DOHH2 (cell line): ENCODE data around the gene ABHD17B.

Experiments
- EZH2phosphoT487 ChIP-seq: fragments of 200-600 bp; sonication (generic); IDR thresholded peaks from 2 replicates; pipeline ENCODE4 v1.6.1; 2017; ENCODE audit warnings: borderline replicate concordance, mild to moderate bottlenecking, antibody characterized with exemption, low read length, moderate library complexity, mixed read lengths
- TF ChIP-seq, protein P1 (sequence below): fragments of 200-600 bp; sonication (generic); IDR thresholded peaks from one replicate; pipeline ENCODE4 v1.5.1; 2014; ENCODE audit warnings: antibody characterized with exemption, mild to moderate bottlenecking, low read depth, low read length; ENCODE audit not compliant: poor library complexity, severe bottlenecking

DNA sequence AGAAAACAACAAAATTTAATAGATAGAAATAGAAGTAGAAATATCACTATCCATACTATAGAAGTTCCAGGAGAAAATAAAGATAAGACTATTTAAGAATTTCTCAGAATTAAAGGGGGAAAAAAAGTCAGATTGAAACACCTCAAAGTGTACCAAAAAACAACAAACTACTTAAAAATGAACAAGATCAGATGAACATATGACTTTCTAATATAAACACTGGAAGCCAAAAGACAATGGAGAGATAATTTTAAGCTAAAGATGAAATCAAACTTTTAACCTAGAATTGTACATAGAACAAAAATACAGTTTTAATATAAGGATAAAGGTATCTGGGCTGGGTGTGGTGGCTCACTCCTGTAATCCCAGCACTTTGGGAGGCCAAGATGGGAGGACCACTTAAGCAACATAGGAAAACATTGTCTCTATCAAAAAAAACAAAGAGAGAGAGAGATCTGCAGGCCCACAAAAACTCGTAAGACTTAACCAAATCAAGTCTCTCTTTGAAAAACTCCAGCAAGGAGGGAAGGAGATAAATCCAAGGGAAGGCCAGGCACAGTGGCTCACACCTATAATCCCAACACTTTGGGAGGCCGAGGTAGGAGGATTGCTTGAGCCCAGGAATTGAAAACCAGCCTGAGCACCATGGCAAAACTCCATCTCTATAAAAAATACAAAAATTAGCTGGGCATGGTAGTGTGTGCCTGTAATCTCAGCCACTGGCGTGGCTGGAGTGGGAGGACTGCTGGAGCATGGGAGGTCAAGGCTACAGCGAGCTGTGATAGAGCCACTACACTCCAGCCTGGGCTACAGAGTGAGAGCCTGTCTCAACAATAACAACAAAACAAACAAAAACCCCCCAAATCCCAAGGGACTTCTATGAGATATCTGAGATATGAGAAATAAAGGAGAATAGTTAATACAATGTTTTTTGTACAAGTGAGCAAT, 32.4 kb downstream of the ABHD17B start:
- TF ChIP-seq, protein P1, sequence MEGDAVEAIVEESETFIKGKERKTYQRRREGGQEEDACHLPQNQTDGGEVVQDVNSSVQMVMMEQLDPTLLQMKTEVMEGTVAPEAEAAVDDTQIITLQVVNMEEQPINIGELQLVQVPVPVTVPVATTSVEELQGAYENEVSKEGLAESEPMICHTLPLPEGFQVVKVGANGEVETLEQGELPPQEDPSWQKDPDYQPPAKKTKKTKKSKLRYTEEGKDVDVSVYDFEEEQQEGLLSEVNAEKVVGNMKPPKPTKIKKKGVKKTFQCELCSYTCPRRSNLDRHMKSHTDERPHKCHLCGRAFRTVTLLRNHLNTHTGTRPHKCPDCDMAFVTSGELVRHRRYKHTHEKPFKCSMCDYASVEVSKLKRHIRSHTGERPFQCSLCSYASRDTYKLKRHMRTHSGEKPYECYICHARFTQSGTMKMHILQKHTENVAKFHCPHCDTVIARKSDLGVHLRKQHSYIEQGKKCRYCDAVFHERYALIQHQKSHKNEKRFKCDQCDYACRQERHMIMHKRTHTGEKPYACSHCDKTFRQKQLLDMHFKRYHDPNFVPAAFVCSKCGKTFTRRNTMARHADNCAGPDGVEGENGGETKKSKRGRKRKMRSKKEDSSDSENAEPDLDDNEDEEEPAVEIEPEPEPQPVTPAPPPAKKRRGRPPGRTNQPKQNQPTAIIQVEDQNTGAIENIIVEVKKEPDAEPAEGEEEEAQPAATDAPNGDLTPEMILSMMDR: no peak
- TF ChIP-seq EZH2phosphoT487: no peak
